ENCODE measurements around the gene C2CD2. TPM values are rescaled to one million over a fixed set of nuclear protein-coding genes. Genes with fewer than 3 reads are reported as not detected.
A peak's percentile ranks its signal among the peaks of the same experiment; 100 is the strongest.

Gene C2CD2
- total RNA-seq, 2 donors from 2014 or later = 27.3 to 30.5 TPM

DNA sequence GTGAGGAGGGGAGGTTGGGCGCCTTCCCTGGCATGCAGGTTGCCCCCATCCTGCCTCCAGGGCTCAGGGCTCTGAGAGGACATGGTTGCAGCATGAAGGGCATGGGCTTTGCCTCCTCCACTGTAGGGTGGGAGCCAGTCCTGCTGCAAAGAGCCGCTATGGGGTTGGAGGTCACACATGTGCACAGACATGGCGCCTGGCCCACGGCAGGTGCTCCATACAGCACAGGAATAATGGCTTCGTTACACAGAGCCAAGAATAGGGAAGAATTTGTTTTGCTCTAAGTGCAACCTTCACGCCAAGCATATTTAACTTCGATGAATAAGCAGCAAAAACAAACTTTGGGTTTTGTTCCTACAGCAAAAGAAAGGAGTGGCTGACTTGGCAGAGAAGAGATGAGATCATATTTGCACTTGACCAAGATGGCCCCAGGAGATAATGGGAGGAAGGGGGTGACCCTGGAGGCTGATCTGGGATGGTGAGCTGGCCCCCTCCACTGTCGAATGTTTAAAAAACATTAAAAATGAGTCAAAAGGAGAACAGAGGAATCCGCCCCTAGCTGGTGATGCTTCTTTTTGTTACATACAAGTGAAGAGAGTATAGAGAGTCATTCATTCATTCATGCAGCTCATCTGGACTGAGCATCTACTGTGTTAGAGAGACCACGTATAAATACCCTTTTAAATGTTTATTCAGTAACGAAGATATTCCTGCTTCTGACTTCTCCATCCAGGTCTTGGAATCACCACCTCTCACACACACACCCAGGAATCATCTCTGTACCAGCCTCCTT lies 12.4 kb upstream of the C2CD2 start:
- Histone ChIP-seq H3K27ac (peak overlapping the region in 1 of 2 donors; percentile 33), H3K36me3 (no peaks in the 10 kb centered on the region), H3K4me1 (replicated peaks) (peaks cover 18% of the 10 kb centered on the region), H3K27me3 (replicated peaks; ENCODE audit: insufficient read depth) (no peaks in the 10 kb centered on the region), H3K4me3 (no peak overlapping the region), H3K9me3 (no peaks in the 10 kb centered on the region)
- intact Hi-C loops (cut with DNase I) = no loop called here
- no peak for DNase-seq (ENCODE audit: low spot score)
- WGBS = 61% methylated on average over 11 of the region's 11 CpGs
- TF ChIP-seq POLR2AphosphoS5 (IDR thresholded peaks at IDR 0.05) (peak; percentile 23), POLR2A (IDR thresholded peaks at IDR 0.05) (no peak)
- TF ChIP-seq, protein P1, sequence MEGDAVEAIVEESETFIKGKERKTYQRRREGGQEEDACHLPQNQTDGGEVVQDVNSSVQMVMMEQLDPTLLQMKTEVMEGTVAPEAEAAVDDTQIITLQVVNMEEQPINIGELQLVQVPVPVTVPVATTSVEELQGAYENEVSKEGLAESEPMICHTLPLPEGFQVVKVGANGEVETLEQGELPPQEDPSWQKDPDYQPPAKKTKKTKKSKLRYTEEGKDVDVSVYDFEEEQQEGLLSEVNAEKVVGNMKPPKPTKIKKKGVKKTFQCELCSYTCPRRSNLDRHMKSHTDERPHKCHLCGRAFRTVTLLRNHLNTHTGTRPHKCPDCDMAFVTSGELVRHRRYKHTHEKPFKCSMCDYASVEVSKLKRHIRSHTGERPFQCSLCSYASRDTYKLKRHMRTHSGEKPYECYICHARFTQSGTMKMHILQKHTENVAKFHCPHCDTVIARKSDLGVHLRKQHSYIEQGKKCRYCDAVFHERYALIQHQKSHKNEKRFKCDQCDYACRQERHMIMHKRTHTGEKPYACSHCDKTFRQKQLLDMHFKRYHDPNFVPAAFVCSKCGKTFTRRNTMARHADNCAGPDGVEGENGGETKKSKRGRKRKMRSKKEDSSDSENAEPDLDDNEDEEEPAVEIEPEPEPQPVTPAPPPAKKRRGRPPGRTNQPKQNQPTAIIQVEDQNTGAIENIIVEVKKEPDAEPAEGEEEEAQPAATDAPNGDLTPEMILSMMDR (IDR thresholded peaks at IDR 0.05) = no peak

DNA sequence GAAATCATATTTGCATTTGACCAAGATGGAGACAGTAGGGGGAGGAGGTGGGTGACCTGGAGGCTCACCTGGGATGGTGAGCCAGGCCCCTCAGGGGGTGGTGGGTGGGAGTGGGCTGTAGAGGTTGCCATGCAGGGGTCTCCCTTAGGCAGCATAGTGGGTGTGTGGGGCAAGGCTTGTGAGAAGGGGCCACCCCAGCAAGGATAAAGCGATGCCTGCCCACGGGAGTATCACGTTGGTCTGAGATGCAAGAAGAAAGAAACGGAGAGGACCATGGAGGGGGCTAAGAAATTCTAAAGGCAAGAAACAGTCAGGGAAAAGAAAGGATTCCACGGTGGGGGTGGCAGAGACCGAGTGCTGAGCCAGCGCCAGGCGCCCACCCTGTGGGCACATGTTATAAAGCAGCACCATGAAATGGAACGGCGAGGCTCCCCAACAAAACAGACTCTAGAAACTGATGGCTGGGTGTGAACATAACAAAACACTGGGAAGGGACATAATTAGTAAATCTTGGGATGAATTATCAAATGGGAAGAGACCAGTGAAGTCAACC lies 11.7 kb upstream of the C2CD2 start:
- intact Hi-C loops (cut with DNase I) = no loop called here
- peaks cover 18% of the 10 kb centered on the region for H3K4me1 ChIP-seq (replicated peaks)
- peak overlapping the region in 1 of 2 donors; percentile 33 for H3K27ac ChIP-seq
- TF ChIP-seq POLR2A (IDR thresholded peaks at IDR 0.05) (no peak), POLR2AphosphoS5 (IDR thresholded peaks at IDR 0.05) (no peak)
- TF ChIP-seq, protein P1 (IDR thresholded peaks at IDR 0.05) = no peak
- DNase-seq (ENCODE audit: low spot score) = no peak
- WGBS = 97% methylated on average over 10 of the region's 10 CpGs
- no peak overlapping the region for H3K4me3 ChIP-seq
- H3K27me3 ChIP-seq (replicated peaks; ENCODE audit: insufficient read depth) = no peaks in the 10 kb centered on the region
- no peaks in the 10 kb centered on the region for H3K9me3 ChIP-seq
- no peaks in the 10 kb centered on the region for H3K36me3 ChIP-seq

DNA sequence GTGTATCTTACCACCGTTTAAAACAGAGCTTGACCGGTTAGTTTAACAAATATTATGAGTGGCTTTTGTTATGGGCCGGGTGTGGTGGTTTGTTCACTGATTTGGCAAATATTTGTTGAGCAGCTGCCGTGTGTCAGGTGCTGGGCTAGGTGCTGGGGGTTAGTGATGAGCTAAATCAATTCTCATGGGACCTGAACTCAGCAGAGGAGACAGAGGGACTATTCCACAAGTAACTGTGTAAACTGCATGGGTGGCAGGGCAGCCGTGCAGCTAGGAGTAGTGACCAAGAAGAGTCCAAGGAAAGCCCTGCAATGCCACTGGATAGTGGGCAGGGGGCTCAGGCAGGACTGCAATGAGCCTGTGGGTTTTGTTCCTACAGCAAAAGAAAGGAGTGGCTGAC lies 11.2 kb upstream of the C2CD2 start:
- peaks cover 18% of the 10 kb centered on the region for H3K4me1 ChIP-seq (replicated peaks)
- H3K4me3 ChIP-seq = no peak overlapping the region
- intact Hi-C loops (cut with DNase I) = no loop called here
- TF ChIP-seq, protein P1 (IDR thresholded peaks at IDR 0.05) = no peak
- peak; percentile 59 for TF ChIP-seq POLR2AphosphoS5 (IDR thresholded peaks at IDR 0.05)
- TF ChIP-seq POLR2A (IDR thresholded peaks at IDR 0.05) = no peak
- WGBS = 67% methylated on average over 5 of the region's 5 CpGs
- H3K27me3 ChIP-seq (replicated peaks; ENCODE audit: insufficient read depth) = no peaks in the 10 kb centered on the region
- DNase-seq (ENCODE audit: low spot score) = peak; percentile 49
- H3K27ac ChIP-seq = peak overlapping the region in 1 of 2 donors; percentile 33
- H3K9me3 ChIP-seq = no peaks in the 10 kb centered on the region
- H3K36me3 ChIP-seq = no peaks in the 10 kb centered on the region

DNA sequence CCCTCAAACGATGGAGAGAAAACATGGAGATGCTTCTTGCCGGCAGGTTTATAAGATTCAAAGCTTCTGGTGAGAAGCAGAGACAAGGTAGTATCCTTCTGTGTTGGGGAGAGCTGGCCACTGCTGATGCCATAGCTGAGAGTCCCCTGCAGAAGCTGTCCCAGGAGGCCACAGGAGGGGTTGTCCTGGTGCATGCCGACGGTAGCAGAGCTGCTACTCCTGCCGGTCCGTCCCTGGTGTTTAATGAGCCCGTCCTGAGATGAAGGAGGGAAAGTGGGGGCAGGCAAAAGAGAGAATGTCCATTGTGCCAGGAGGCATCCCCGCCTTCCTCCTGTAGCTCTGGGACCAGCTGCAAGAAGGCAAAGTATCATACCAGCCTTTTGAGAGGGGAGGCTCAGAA lies 10.4 kb upstream of the C2CD2 start:
- Histone ChIP-seq H3K4me1 (replicated peaks) (peaks cover 18% of the 10 kb centered on the region), H3K9me3 (no peaks in the 10 kb centered on the region), H3K36me3 (no peaks in the 10 kb centered on the region), H3K27ac (no peak overlapping the region), H3K4me3 (no peak overlapping the region), H3K27me3 (replicated peaks; ENCODE audit: insufficient read depth) (no peaks in the 10 kb centered on the region)
- intact Hi-C loops (cut with DNase I) = no loop called here
- DNase-seq (ENCODE audit: low spot score) = no peak
- TF ChIP-seq POLR2A (IDR thresholded peaks at IDR 0.05) (no peak), POLR2AphosphoS5 (IDR thresholded peaks at IDR 0.05) (no peak)
- TF ChIP-seq, protein P1 (IDR thresholded peaks at IDR 0.05) = no peak
- 69% methylated on average over 8 of the region's 8 CpGs for WGBS

Measured in prostate gland (tissue), 2 donors.